OCI-LY1 (cell line): Measurements from ENCODE around the gene DCHS1.

Source experiments
- CTCF ChIP-seq: fragments of 200-600 bp; sonication (generic), shearing (Covaris generic); IDR thresholded peaks from 2 replicates; pipeline ENCODE4 v1.5.1; 2017; ENCODE audit warnings: mild to moderate bottlenecking, antibody characterized with exemption, low read length, moderate library complexity, mixed read lengths
- EZH2 ChIP-seq: fragments of 200-600 bp; sonication (generic), shearing (Covaris generic); IDR thresholded peaks from 2 replicates; pipeline ENCODE4 v1.8.0; 2017; ENCODE audit warnings: borderline replicate concordance, mixed run types, mild to moderate bottlenecking, antibody characterized with exemption, low read length, moderate library complexity, mixed read lengths

DNA sequence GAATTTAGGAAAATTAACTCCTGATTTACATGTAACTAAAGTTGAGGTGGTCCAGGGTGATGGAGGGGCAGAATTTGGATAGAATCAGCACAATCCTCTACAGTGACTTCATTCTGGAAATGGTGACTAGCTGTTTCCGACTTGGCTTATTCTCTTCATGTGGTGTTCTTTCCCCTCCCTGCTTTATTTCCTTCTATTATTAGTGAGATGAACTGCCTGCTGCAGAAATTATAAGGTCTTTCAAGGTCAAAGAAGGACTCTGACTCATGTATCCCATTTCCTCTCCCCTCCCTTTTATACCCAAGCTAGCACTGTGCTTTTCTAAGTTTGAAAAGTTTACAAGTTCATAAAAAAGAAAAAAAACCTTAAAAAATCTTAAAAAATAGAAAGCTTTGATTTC is 39.8 kb upstream of the DCHS1 start:
- TF ChIP-seq CTCF (no peak), EZH2 (no peak)
